HUES64 (cell line): Measurements from ENCODE around the gene DPH7.

Source experiments
- H3K27ac ChIP-seq: 2 replicates; pipeline ENCODE4 v1.7.0; 2013; ENCODE audit warnings: low read depth, low read length, inconsistent platforms
- H3K27me3 ChIP-seq: 2 replicates; pipeline ENCODE4 v1.6.1; 2013; ENCODE audit warnings: mild to moderate bottlenecking, low read length; ENCODE audit not compliant: insufficient read depth
- H3K36me3 ChIP-seq: 2 replicates; pipeline ENCODE4 v1.6.1; 2013; ENCODE audit warnings: mild to moderate bottlenecking, low read length; ENCODE audit not compliant: insufficient read depth
- H3K4me1 ChIP-seq: 2 replicates; pipeline ENCODE4 v1.6.1; 2013; ENCODE audit warnings: mild to moderate bottlenecking, low read length, moderate library complexity; ENCODE audit not compliant: insufficient read depth
- H3K4me3 ChIP-seq: 2 replicates; pipeline ENCODE4 v1.5.1; 2013; ENCODE audit warnings: mild to moderate bottlenecking, low read length, moderate library complexity
- H3K9ac ChIP-seq: 2 replicates; pipeline ENCODE4 v1.6.1; 2013; ENCODE audit warnings: mild to moderate bottlenecking, low read depth, low read length
- H3K9me3 ChIP-seq: 2 replicates; pipeline ENCODE4 v1.6.1; 2013; ENCODE audit warnings: low read depth, low read length; ENCODE audit not compliant: insufficient read depth
- WGBS: fragments of 150-250, 120-280 bp; methylation state at CpG from one replicate; pipeline ENCODE4 v1.1.7; 2013; ENCODE audit warnings: missing lambda C conversion rate; 5-methylcytosine and 5-hydroxymethylcytosine counted together

Gene DPH7

DNA sequence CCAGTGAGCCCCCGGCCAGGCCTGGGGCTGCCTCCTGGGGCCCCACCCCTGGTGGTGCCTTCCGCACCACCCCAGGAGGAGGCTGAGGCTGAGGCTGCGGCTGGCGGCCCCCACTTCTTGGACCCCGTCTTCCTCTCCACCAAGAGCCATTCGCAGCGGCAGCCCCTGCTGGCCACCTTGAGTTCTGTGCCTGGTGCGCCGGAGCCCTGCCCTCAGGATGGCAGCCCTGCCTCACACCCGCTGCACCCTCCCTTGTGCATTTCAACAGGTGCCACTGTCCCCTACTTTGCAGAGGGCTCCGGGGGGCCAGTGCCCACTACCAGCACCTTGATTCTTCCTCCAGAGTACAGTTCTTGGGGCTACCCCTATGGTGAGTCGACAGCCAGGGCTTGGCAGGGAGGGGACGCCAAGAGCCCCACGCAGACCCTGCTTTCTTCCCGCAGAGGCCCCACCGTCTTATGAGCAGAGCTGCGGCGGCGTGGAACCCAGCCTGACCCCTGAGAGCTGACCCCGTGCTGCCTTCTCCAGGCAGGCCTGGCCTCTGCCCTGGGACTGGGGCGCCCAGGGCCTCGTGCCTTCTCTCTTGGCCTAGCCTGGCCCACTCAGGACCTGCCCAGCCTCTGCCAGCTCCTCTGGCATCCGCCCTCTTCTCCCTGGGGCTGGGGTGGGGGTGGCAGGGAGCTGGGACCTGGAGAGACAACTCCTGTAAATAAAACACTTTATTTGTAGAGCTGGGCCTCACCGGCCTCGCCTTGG, 36.1 kb upstream of the DPH7 start:
- Histone ChIP-seq H3K9me3 (no peaks in the 10 kb centered on the region), H3K9ac (no peak overlapping the region), H3K27me3 (no peaks in the 10 kb centered on the region), H3K27ac (no peak overlapping the region), H3K4me1 (peaks cover 6% of the 10 kb centered on the region), H3K4me3 (no peak overlapping the region), H3K36me3 (peaks cover 37% of the 10 kb centered on the region)
- WGBS: 96% methylated on average over 24 of the region's 25 CpGs

DNA sequence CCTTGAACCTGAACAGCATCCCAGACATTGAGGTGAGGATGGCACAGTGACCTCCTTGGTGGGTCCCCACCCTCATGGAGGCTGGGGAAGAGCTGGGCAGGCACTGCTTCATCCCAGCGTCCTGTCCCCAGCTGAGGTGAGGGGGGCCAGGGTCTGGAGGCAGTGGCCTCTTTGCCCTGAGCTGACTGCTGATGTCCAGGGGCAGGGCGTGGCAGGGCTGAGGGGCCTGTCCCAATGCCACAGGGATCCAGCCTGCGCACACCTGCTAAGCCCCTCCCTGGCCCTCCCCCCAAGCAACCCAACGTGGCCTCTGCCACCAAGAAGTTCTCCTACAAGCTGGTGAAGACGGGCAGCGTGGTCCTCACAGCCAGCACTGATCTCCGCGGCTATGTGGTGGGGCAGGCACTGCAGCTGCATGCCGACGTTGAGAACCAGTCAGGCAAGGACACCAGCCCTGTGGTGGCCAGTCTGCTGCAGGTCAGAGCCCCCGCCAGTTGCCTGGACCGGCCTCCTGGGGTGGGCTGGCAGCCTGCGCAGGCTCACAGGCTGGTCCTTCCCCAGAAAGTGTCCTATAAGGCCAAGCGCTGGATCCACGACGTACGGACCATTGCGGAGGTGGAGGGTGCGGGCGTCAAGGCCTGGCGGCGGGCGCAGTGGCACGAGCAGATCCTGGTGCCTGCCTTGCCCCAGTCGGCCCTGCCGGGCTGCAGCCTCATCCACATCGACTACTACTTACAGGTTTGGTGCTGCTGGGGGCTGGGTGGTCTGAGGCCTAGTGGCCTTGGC, 35.2 kb upstream of the DPH7 start:
- Histone ChIP-seq H3K4me3 (no peak overlapping the region), H3K9me3 (no peaks in the 10 kb centered on the region), H3K4me1 (peaks cover 4% of the 10 kb centered on the region), H3K27me3 (no peaks in the 10 kb centered on the region), H3K36me3 (peaks cover 37% of the 10 kb centered on the region), H3K27ac (no peak overlapping the region), H3K9ac (no peak overlapping the region)
- WGBS: 97% methylated on average over 27 of the region's 27 CpGs

DNA sequence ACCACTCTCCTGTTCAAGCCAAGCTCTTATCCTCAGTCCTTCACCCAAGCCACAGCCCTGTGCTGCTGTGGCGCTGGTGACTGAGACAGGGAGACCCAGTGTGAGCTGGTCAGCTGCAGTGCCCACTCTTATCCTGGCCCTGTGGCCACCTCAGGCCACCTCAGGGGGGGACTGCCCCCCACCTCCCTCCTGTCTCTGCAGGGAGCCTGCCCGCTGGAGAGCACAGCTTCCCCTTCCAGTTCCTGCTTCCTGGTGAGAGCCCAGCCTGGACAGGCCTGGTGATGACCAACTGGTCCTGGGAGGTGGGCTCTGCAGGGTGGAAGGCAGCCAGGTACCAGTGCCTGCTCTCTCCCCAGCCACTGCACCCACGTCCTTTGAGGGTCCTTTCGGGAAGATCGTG, 34.5 kb upstream of the DPH7 start:
- Histone ChIP-seq H3K9ac (no peak overlapping the region), H3K36me3 (peaks cover 37% of the 10 kb centered on the region), H3K27ac (no peak overlapping the region), H3K4me3 (no peak overlapping the region), H3K27me3 (no peaks in the 10 kb centered on the region), H3K4me1 (peaks cover 4% of the 10 kb centered on the region), H3K9me3 (no peaks in the 10 kb centered on the region)
- 96% methylated on average over 5 of the region's 5 CpGs for WGBS

DNA sequence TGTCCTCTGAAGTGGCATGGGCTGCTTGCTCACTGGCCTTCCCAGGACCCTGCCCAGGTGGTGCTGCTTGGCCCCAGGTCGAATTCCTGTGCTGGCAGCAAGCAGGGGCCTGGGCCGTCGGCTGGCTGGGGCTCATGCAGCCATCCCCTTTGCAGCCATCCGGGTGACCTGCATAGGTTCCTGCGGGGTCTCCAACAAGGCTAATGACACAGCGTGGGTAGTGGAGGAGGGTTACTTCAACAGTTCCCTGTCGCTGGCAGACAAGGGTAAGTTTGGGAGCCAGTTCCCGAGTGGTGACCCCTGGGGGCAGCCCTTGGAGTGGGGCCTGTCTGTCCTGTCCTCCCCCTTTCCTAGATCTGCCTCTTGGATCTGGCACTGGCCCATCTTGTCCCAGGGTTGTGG, 34.0 kb upstream of the DPH7 start:
- WGBS: 80% methylated on average over 8 of the region's 8 CpGs
- Histone ChIP-seq H3K27ac (peak overlapping the region; percentile 35; the same call in 1 of the 2 replicates), H3K4me3 (no peak overlapping the region), H3K9me3 (no peaks in the 10 kb centered on the region), H3K27me3 (no peaks in the 10 kb centered on the region), H3K36me3 (peaks cover 37% of the 10 kb centered on the region), H3K4me1 (peaks cover 4% of the 10 kb centered on the region), H3K9ac (no peak overlapping the region)

DNA sequence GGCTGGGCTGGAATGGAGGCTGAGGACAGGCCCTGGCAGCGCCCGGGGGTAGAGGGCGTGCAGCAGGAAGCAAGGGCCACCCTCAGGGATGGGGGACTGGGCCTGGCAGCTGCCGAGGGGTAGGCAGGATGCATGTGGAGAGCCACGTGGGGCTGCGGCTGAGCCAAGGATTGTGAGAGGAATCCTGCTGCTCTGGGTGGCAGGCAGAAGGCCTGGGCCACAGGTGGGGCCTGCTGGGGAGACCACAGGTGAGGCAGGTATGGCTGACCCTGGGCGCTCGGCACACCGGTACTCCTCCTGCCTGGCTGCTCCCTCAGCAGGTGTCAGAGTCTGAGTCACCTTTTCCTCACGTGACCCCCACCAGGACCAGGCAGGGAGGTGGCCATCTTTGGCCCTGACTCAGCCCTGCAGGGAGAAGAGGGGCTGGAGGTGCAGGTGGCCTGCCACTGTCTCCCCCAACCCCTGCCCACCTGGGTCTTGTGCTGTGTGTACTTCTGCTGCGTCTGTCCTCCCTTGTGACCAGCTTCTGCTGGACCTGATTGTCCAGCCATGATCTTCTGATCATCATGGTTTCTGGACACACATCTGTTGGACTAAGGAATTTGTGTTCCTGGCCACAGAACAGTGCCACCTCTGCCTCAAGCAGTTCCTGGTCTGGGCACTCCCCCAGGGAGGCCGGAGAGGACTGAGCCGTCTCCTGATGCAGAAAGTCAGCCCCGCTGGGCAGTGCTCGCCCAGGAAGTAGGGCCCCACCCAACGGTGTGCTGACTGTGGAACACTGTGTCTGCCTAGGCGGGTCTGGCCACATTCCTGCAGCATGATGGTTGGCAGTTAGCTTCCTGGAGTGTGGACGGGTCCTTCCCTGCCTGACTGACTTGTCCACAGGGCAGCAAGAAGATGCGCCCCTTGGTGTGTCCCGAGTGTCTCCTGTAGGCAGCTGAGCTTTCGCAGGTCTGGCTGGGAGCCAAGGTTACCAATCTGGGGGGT, 33.2 kb upstream of the DPH7 start:
- H3K4me3 ChIP-seq: no peak overlapping the region
- peaks cover 33% of the 10 kb centered on the region for H3K36me3 ChIP-seq
- 82% methylated on average over 21 of the region's 21 CpGs for WGBS
- no peak overlapping the region; the same call in 1 of the 2 replicates for H3K9ac ChIP-seq
- H3K9me3 ChIP-seq: no peaks in the 10 kb centered on the region
- no peaks in the 10 kb centered on the region; the same call in 1 of the 2 replicates for H3K4me1 ChIP-seq
- H3K27me3 ChIP-seq: peaks cover under 1% of the 10 kb centered on the region; the same call in 1 of the 2 replicates
- H3K27ac ChIP-seq: peak overlapping the region; percentile 39

DNA sequence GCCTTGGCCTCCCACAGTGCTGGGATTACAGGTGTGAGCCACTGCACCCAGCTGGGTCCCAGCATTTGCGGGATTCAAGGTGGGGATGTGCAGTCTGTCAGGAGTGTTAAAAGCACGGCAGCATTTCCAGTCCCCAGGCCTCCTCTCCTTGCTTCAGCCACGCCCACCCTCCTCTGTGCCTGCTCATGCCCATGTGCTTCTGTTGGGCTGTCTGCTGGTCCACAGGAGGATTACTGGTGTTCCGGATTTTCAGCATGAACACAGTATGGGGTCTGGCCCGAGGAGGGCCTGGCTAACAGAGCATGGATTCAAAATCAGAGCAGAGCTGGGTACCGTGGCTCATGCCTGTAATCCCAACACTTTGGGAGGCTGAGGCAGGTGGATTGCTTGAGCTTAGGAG, 32.2 kb upstream of the DPH7 start:
- no peaks in the 10 kb centered on the region; the same call in 1 of the 2 replicates for H3K4me1 ChIP-seq
- H3K27me3 ChIP-seq: peaks cover 10% of the 10 kb centered on the region
- H3K27ac ChIP-seq: no peak overlapping the region
- no peak overlapping the region for H3K9ac ChIP-seq
- H3K9me3 ChIP-seq: no peaks in the 10 kb centered on the region
- WGBS: 84% methylated on average over 6 of the region's 6 CpGs
- peaks cover 24% of the 10 kb centered on the region for H3K36me3 ChIP-seq
- no peak overlapping the region for H3K4me3 ChIP-seq

DNA sequence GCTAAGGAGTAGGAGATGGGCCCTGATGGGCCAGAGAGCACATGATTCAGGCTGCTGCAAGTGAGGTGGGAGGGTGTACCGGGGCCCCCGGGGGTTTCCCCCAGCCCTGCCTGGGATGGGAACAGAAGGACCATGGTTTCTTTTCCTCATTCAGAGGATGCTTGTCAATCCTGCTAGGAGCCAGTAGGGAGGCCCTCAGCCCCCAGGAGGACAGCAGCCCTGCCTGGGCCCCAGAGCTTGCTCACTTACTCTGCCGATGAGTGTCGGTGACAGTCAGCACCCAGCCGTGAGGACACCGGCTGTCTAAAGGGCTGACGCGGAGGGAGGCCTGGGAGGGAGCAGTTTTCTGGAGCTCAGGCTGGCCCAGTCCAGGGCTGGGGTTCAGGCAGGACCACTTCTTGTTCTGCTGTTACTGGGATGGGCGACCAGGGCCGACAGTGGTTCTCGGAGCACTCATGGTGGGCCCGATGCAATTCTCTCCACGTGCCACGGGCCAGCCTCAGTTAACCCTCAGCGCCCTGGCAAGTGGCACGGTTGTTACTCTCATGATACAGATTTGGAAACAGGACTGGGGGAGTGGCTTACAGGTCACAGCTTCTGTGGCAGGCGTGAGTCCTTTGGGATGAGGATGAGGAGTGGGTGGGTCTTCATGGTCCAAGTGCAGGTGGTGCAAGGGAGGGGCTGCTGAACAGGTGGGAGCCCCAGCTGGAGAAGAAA, 28.6 kb upstream of the DPH7 start:
- Histone ChIP-seq H3K4me1 (no peaks in the 10 kb centered on the region; the same call in 1 of the 2 replicates), H3K27ac (no peak overlapping the region), H3K4me3 (no peak overlapping the region), H3K9me3 (no peaks in the 10 kb centered on the region), H3K27me3 (peaks cover 17% of the 10 kb centered on the region), H3K9ac (no peak overlapping the region), H3K36me3 (no peaks in the 10 kb centered on the region)
- 91% methylated on average over 17 of the region's 17 CpGs for WGBS

DNA sequence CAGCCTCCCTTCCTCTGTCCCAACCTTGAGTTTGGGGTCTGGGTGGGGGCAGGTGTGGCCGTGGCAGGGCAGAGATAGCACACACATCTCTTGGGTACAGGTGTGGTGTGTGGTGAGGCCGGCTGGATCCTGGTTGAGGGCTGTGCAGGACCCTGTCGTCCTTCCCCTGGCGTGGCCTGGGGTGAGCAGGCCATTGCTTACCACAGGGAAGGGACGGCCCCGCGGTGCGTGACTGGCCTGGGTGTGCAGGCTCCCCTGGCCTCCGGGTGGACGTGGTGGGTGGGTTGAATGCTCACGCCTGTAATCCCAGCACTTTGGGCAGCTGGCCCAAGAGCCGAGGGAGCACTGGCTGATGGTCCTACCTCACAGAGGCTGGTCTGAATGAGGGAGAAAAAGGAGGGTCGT, 28.0 kb upstream of the DPH7 start:
- Histone ChIP-seq H3K27ac (no peak overlapping the region), H3K9ac (no peak overlapping the region), H3K36me3 (no peaks in the 10 kb centered on the region), H3K4me1 (no peaks in the 10 kb centered on the region; the same call in 1 of the 2 replicates), H3K27me3 (peaks cover 17% of the 10 kb centered on the region), H3K4me3 (peak overlapping the region; percentile 82), H3K9me3 (no peaks in the 10 kb centered on the region)
- 88% methylated on average over 13 of the region's 13 CpGs for WGBS

DNA sequence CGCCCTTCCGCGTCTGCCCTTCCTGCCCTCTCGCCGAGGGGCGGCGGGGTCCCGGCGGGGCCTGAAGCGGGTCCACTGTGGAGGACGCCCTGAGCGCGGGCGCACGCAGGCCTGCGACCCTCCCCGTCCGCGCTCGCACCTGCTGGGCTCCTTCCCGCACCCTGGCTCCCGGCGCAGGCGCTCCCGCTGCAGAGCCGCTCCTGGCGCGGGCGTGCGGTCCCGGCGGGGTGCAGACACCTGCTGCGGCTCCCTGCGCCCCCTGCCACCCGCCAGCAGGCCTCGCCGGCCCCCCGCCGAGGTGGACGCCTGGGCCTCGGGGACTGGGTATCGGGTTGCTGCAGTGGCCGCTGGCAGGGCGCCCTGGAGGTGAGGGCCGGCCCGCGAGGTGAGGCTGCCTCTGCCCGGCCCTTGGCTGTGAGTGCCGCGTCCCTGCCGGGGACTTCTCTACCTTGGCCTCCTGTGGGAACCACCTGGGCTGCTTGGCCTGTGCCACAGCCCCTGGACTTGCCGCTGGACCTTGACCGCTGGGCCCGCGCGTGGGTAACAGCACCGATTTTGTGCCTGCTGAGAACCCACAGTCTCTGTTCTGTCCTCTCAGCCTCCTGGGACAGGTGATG, 27.4 kb upstream of the DPH7 start:
- no peaks in the 10 kb centered on the region for H3K36me3 ChIP-seq

More for the DNA sequence above, 27.4 kb upstream of the DPH7 start:
- no peaks in the 10 kb centered on the region for H3K4me1 ChIP-seq
- H3K27me3 ChIP-seq: peaks cover 17% of the 10 kb centered on the region
- 6% methylated on average over 57 of the region's 57 CpGs for WGBS
- no peaks in the 10 kb centered on the region for H3K9me3 ChIP-seq
- H3K9ac ChIP-seq: peak overlapping the region; percentile 77
- H3K27ac ChIP-seq: peak overlapping the region; percentile 78; the same call in 1 of the 2 replicates
- H3K4me3 ChIP-seq: peak overlapping the region; percentile 82
